ENCODE results near the gene ZSWIM9.

Gene ZSWIM9

DNA sequence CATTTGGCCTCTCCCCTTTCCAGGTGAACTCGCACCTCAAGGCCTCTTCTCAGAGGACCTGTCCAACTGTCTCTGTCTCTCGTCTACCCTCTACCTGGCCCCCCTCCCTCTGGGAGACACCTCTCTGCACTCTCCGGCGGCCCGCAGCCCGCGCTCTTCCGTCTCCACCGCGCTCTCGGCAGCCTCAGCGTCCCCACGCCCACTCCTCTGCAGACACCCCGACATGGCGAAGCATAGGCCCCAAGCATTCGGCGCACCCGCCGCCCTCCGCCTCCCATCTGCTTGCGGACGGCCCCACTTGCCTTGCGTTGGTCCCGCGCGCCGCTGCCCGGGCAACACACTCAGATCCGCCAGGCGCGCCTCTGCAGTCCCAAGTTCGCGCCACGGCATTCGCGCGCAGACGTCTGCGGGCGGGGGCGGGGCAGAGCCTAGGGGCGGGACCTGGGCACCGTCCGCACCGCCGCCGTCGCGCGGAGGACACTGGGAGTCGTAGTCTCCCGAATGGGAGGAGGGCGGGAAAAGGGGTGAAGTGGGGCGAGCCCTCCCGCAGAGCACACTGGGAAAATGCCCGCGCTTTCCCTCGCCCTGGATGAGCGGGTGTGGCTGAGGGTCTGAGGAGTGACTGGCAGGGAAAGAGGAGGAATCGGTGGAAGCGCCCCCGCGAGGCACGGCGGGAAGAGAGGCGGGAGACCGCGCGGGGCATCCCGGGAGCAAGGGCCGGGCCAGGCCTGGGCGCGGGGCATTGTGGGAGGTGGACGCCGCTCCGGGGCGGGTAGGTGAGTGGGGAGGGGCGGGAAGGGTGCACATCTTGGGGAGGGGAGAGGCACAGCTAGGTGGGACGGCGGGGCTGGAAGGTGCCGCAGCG is at the start of gene ZSWIM9, which contains the start of gene LIG1:
ZSWIM9 (plus strand) TSS at position 742 of the 865 bp plus-strand sequence. CDS start 1,123 bp downstream, outside the sequence.
LIG1 (minus strand) TSS at position 406 of the 865 bp plus-strand sequence. CDS start 4,778 bp downstream, outside the sequence.
- peak; percentile 89 for DNase-seq

DNA sequence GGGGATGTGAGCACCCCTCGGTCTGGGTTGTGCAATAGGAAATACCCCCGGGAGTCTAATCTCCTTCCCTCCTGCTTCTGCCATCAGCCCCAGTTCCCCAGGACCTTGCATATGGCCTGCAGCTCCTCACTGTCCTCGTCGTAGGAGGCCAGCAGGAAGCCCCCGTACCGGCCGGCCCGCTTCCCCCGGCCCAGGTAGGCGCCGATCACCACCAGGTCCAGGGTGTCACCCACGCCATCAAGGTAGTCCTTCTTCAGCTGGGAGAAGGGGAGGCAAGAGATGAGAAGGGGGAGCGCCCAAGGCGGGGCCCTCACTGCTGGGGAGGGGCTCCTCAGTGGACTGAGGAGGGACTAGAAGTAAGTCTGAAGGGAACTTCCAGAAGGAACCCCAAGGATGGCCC is 49.4 kb upstream of the ZSWIM9 start:
- DNase-seq: no peak

DNA sequence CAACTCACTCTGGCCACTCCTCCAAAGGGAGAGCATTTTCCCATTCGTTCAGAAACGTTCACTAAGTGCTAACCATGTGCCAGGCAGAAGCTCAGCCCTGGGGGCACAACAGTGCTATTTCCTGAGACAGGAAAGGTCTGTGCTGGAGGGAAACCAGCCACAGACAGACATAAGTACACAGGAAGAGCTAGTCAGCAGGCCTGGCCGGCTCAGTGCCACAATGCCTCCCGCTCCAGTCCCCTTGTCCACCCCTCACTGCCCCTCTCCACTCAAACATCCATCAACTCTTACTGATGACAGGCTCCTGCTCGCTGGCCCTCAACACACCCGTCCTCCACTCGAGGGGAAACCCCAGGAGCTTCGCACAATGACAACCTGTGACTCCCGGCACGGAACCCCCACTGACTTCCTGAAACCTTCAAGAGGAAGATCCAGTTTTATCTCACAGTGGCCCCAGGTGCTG is 48.5 kb upstream of the ZSWIM9 start:
- DNase-seq: no peak

DNA sequence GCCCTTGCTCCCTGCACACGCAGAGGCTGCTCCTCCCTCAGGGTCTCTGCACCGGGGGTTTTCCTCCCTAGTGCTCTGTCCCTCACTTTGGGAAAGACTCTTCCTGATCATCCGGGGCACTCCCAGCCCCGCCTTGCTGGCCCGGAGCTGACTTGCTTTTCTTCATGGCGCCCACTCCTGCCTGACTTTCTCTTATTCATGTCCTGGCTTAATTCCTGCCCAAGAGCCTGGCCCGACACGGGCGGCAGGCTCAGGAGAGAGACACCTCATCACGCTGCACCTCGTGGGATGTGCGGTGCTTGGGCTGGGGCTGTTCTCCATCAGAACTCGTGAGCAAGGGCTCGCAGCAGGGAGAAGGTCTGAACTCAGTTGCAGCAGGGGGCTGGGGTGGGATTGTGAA is 48.1 kb upstream of the ZSWIM9 start:
- no peak for DNase-seq

DNA sequence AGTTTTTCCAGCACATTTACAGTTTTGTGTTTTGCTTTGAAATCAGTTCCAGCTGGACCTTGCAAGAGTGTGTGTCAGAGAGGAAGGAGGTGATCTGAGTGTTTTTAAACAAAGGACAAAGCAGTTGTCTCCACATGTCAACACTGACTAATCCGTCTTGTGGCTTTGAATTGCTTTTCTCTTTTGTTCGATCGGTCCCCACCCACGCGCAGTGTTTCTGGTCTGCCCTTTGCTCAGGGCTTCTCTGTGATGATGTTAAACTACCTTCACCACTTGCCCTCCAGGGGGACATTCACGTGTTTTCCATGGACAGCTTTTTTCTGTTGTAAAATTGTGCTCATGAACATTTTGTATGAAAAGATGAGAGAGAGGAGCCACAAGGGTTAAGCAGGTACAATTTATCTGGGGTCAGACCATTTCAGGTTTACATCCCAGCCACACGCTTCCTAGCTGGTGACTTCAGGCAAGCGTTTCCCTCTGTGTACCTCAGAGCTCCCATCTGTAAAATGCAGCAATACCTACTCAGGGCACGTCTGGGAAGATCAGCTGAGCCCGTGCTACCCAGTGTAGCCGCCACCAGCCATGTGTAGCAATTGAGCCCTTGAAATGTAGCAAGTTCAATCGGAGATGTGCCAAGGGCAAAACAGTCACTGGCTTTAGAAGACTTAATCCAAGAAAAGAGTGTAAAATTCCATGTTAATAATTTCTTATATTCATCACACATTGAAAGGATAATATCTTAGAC is 46.4 kb upstream of the ZSWIM9 start:
- no peak for DNase-seq

DNA sequence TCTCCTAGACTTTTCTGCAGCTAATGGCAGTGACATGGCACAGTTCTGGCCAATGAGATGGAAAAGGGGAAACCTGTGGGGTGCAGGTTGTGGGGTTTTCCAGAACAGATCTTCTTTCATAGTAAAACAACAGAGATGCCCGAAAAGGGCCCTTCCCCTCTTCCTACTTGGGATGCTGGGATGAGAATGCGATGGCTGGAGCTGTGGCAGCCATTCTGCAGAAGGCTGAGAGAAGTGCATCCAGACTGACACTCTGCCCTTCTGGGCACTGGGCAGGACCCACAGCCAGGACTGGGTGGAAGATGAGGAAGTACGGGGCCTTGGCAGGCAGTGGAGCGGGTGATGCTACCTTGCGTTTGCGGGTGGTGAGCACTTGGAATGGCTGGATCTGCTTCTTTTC is 42.9 kb upstream of the ZSWIM9 start:
- no peak for DNase-seq

DNA sequence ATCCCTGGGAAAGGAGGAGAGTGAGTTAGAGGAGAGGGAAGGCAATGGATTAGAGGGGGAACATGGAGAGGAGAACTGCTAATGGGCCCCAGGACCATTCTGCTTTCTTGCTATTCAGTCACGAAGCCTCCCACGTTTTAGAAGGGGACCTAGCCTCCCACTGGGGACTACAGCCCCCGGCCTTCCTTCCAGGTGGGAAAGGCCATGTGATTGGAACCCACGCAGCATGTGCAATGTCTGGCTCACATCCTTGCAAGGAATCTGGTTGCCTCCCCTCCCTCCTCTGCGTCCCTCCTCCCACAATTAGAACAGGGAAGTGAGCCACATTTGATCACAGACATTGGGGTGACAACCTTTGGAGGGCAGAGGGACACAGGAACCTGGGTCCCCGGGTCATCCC is 37.4 kb upstream of the ZSWIM9 start:
- DNase-seq: no peak

DNA sequence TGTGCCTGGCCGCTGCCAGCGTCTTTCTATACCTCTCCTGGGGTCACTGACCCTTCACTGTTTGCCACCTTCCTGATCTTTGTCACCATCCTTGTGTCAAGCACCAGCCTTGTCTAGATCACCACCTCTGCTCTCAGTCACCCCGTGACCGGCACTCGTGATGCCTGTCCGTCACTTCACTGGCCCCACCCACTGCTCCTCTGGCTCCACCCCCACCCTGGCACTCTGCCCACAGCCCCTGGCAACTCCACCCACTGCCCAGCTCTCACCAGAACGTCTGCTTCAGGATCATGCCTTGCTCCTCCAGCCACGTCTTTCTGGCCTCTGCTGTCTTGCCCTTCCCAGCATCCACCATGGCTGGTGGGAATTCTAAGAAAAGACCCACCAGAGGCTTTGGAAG is 35.1 kb upstream of the ZSWIM9 start:
- no peak for DNase-seq

DNA sequence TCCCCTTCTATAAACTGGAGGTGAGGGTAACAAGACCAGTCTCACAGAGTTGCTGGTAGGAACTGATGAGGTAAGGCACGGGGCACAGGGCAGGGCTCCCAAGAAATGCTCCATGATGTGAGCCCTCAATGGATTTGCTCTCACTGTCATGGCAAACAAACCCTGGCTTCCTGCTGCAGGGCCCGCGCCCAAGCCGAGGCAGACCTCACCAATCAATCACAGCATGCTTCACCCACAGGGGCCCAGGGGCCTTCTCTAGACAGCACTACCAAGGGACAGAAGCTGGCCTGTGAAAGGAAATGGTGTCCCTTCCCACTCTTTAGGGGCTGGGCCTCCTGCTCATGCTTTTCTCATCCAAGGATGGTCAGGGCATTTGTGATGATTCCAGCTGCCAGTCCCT is 33.9 kb upstream of the ZSWIM9 start:
- no peak for DNase-seq

DNA sequence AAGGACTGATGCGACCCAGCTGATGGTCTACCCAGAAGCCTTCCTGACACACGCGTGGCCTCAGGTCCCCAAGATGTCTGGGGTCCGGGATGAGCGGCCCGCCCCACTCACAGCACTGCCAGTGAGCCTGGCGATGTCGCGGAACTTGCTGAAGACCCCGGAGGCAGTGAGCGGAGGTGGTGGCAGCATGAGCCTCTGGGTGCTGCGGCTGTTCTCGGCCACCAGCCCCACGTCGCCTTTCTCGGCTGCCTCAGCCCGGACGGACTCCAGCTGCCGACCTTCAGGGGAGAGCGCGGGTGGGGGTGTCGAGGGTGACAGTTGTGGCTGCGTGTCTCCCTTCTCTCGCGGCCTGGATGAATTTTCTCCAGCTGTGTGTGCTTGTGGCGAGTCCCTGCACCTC is 33.1 kb upstream of the ZSWIM9 start:
- DNase-seq: no peak

DNA sequence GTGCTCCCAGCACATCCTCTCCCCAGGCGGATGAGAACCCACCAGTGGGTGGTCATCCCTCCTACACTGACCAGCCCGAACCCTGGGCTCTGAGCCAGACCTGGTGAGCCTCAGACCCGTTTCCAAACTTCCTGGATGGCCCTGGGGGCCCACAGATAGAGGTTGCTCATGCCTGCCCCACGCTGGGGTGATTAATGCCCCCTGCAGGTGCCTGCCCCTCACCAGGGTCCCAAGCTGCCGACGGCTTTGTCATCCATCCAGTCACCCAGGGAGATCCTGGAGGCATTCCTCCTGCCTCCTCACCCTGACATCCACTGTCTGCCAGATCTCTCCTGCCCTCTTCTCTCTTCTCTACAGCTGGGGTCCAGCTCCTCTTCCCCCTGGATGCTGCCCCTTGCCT is 31.4 kb upstream of the ZSWIM9 start:
- no peak for DNase-seq

DNA sequence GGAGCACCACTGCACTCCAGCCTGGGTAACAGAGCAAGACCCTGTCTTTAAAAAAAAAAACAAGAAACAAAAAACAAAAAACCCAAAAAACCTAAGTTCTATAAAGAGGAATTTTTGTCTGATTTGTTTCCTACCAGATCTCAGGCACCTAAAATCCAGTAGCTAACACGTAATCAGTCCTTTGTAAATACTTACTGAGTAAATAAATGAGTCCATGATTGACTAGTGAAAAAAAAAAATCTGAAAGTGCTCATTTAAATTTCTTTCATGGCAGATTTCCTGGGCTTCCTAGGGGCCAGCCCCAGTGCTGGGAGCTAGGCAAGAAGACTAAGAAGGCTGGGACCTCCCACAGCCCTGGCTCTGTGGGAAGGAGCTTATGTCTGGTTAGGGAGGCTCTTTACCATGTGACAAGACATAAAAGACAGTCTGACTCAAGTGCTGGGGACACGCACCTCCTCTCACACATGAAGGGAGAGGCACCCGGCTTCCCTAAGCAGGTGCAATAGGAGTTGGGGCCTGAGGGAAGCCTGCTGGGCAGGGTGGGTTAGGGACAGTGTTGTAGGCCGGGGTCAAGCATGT is 22.8 kb upstream of the ZSWIM9 start:
- DNase-seq: no peak

DNA sequence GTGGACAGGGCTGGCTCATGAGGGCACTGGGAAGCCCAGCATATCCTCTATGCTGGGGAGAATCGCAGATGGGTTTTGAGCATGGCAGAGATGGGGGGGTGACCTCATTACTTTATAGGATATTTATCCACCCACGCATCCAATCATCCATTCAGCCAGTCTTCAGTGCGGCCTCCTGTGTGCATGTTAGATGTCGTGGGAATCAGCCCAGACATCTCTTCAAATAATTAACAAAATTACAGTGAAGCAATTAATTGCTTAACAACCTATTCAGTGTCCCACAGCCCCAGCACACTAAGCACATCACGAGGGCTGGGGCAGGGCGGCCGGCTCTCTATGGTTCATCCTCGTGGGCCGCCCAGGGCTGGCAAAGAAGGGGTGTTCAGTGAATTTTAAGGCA is 21.9 kb upstream of the ZSWIM9 start:
- no peak for DNase-seq

DNA sequence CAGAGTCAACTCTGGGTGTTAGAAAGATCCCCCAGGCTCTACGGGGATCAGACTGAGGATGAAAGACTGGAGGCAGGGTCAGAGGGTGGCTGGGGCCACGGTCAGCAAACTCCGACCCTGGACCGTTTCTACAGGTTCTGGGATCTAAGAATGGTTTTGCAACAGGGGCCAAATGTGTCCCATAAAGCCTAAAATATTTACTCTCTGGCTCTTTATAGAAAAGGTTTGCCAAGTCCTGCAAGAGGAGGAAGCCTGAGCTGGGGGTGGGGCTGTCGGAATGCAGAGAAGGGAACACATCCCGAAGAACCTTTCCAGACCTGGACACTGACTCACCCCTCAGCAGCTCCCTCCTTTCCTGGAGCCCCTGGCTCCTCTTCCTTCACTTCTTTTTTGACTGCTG is 21.1 kb upstream of the ZSWIM9 start:
- DNase-seq: no peak

DNA sequence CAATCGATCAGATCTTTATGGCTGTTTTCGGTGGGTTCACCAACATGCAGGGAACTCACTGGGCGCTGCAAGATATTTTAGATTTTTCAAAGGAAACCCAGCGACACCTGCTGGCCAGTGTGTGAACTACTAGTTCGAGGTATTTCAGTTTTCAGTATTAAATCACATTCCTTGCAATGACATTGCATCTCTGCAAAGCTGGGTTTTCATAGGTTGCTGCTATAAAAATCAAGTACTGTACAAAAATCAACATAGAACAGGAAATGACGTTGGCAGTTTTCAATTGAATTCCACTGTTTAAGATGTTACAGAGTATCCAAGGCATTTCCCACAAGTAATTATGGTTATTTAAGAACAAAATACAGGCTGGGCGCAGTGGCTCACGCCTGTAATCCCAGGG is 17.9 kb upstream of the ZSWIM9 start:
- DNase-seq: peak; percentile 9

DNA sequence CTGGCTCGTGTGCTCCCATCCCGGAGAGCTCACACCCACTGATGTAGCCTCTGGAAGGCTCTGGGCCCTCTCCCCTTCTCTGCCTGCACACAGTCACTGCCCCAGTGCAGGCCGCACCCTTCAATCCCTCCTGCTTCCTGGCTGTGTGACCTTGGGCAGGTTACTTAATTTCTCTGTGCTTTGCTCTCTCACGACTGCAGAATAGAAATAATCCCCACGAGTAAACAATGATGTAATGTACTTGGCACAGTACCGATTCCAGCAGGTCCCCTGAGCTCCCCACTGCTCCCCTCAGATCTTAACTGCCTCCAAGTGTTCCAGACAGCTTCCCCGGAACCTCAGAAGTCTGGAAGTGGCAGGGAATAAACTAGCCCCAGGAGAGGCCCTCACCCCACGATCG is 16.5 kb upstream of the ZSWIM9 start:
- DNase-seq: no peak

DNA sequence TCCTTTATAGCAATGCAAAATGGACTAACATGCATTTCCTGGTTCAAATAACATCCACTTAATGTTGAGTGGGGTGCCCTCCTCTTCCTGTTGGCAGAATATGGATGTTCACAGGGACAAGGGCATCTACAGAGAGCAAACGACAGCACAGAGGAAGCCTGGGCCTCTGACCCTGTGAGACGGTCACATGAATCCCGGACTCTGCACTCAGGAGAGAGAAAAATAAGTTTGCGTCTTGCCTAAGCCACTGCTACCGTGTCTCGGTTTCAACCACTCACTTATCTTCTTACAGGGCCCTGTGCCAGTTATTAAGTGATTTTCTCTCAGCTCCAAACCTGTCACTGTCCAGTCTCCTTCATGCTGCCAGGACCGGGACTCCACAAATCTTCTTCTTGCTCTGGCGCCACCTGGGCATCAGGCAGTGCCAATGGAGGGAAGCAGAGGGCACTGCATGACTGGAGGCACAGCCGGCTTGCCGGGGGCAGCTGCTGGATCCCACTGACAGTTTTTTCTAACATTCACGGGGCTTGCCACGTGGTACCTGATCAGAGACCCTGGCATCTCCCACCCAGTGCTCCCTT is 12.2 kb upstream of the ZSWIM9 start:
- no peak for DNase-seq

DNA sequence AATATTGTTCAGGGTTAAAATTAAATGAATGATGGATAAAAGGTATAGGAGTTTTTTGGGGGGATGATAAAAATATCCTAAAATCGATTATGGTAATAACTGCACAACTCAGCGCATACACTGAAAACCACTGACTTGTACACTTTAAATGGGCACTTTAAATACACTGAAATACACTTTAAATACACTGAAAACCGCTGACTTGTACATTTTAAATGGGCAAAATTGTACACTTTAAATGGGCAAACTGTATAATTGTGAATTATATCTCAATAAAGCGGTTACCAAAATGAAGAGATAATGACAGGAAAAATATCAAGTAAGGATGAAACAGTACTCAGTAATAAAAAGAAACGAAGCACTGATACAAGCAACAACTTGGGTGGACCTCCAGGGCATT is 1.8 kb upstream of the ZSWIM9 start:
- no peak for DNase-seq

DNA sequence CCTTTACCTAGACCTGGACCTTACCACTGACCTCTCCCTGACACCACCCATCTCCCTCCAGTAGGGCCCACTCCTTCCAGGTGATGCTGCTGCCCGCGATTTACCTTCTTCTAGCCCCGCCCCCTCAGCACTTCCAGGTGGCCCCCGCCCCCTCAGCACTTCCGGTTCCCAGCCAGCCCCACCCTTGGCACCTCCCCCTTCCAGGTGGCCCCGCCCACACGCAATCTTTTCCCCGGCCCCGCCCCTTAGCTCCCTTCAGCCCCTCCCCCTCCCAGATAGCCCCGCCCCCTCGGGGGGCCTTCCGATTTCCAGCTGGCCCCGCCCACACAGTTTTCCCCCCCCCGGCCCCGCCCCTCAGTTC is 922 bp upstream of the ZSWIM9 start:
- DNase-seq: peak; percentile 55

DNA sequence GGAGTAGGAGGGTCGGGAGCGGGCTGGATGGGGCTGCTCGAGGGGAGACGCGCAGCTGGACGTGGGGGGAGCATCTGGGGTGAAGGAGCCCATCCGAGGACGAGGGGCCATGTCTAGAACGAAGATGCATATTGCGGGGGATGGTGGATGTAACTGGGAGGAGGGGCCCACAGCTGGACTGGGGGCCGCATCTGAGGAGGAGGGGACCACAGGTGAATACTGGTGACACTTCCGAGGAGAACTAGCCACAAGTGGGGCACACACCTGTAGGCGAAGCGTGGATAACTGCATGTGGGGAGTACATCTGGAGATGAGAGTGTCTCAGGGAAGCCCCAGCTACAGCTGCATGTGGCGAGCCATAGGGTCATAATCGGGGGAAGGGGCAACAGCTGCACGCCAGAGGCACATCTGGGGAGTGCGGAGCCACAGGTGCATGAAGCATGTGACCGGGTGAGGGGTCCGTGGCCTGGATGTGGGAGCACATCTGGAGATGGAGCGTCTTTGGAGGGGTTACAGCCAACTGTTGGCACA is 402 bp downstream of the ZSWIM9 start:
- no peak for DNase-seq

DNA sequence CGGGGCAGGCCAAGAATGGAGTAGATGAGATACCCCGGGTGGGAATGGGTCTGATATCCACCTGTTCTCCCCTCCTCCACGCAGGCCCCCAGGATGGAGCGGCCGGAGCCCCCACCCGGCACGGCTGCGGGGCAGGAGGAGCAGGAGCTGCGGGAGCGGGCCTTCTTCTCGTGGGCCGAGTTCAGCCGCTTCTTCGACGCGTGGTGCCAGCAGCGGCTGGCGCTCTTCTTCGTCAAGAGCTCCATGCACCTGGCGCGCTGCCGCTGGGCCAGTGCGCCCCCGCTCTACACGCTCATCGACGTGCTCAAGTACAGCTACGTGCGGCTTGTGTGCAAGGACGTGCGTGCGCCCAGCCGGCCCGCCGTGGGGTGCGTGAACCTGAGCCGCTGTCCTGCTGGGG is 1.2 kb downstream of the ZSWIM9 start:
- no peak for DNase-seq

DNA sequence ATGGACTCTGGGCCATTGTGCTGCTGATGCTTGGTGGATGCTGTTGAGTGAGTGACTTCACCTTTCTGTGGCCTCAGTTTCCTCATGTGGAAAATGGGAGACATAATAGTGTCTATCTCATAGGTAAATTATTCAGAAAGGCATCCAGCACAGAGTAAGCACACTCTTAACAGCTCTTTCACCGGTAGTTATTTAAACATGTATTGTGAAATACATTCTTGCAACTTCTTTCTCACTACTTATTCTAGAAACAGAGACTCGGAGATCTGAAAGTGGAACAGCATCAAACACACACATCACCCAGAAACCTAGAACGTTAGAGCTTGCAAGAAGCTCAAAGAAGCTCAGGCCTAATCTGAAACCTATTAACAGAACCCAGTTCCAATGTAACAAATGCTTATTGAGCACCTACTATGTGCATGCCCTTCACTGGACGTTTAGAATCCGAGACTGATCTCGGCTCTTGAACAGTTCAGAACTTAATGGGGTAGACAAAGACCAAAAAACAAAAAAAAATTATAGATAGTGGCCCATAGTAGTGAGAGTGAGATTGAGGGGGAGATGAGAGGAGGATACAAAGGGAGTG is 4.1 kb downstream of the ZSWIM9 start:
- DNase-seq: no peak

DNA sequence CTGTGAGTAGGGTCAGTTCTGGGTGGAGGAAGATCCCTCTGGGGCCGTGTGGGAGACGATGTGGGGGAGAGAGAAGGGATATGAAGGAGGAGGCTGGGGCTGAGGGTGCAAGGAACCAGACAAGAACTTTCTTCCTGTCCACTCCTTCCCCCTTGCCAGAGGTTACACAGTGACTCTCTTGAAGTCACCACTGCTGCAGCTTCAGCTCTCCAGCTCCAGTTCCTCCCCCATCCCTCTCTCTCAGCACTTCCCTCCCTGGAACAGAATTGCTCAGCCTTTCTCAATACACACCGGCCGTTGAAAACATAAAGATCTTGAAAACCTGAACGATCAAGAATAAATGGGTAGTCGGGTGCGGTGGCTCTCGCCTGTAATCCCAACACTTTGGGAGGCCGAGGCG is 5.1 kb downstream of the ZSWIM9 start:
- DNase-seq: no peak

All from DMS153 (cell line).